Measurements from ENCODE around the gene NUDT22.

GRCh38 chr11:64278576-64279190, 52.6 kb downstream of the NUDT22 start:
- TF ChIP-seq CTCF (IDR thresholded peaks at IDR 0.05): no peak
- no peak for TF ChIP-seq POLR2AphosphoS5 (IDR thresholded peaks at IDR 0.05)
